Keratinocyte (primary cell): Measurements from ENCODE around the gene AMZ1. TPM values are rescaled to one million over a fixed set of nuclear protein-coding genes. Genes with fewer than 3 reads are reported as not detected.

ENCODE experiments used
- DNase-seq: peaks from one replicate; pipeline ENCODE4 v3.0.0-alpha.2; 2011; ENCODE audit warnings: low read depth, missing footprints, low spot score
- FAIRE-seq: peaks from 2 replicates; lab custom pipeline; 2011; peaks lifted over from hg19 to GRCh38; lab: Jason Lieb, UNC
- H2AFZ ChIP-seq: 2 replicates; pipeline ENCODE4 v1.6.0; 2012; ENCODE audit warnings: low read length, control low read depth, inconsistent platforms; ENCODE audit not compliant: control insufficient read depth
- H3K27ac ChIP-seq: 2 replicates; pipeline ENCODE4 v1.5.1; 2011; ENCODE audit warnings: low read length; ENCODE audit not compliant: control insufficient read depth, insufficient read depth
- H3K27me3 ChIP-seq: 3 replicates; pipeline ENCODE4 v1.6.0; 2011; ENCODE audit warnings: low read length; ENCODE audit not compliant: control insufficient read depth, insufficient read depth; ENCODE audit errors: extremely low read depth
- H3K36me3 ChIP-seq, 2 experiments: 2 replicates in 1 of 2; 3 replicates in 1 of 2; pipeline ENCODE4 v1.5.1; 2011; ENCODE audit warnings: low read length in 2 of 2, mild to moderate bottlenecking in 1 of 2; ENCODE audit not compliant: control insufficient read depth in 2 of 2, insufficient read depth in 2 of 2; ENCODE audit errors: extremely low read depth in 1 of 2
- H3K4me1 ChIP-seq: 3 replicates; pipeline ENCODE4 v1.5.1; 2011; ENCODE audit warnings: low read length; ENCODE audit not compliant: control insufficient read depth, insufficient read depth; ENCODE audit errors: extremely low read depth
- H3K4me2 ChIP-seq: 3 replicates; pipeline ENCODE4 v1.6.0; 2011; ENCODE audit warnings: low read depth, low read length; ENCODE audit not compliant: control insufficient read depth, insufficient read depth; ENCODE audit errors: extremely low read depth
- H3K4me3 ChIP-seq, 3 experiments: fragments of 200-600 bp in 1 of 3; sonication (generic) in 1 of 3; 2 replicates in 2 of 3; 3 replicates in 1 of 3; pipeline ENCODE4 v1.5.1; 2011 to 2016; ENCODE audit warnings: low read length in 3 of 3, mild to moderate bottlenecking in 3 of 3, control low read depth in 2 of 3, inconsistent platforms in 1 of 3, low read depth in 1 of 3, mixed read lengths in 1 of 3, mixed run types in 1 of 3, moderate library complexity in 1 of 3; ENCODE audit not compliant: control insufficient read depth in 2 of 3, insufficient read depth in 2 of 3; ENCODE audit errors: extremely low read depth in 1 of 3
- H3K79me2 ChIP-seq: 2 replicates; pipeline ENCODE4 v1.6.0; 2012; ENCODE audit warnings: low read length; ENCODE audit not compliant: control insufficient read depth, insufficient read depth
- H3K9ac ChIP-seq: 3 replicates; pipeline ENCODE4 v1.6.0; 2011; ENCODE audit warnings: low read length; ENCODE audit not compliant: control insufficient read depth, insufficient read depth; ENCODE audit errors: extremely low read depth
- H3K9me1 ChIP-seq: 3 replicates; pipeline ENCODE4 v1.6.0; 2011; ENCODE audit warnings: low read length; ENCODE audit not compliant: control insufficient read depth, insufficient read depth; ENCODE audit errors: extremely low read depth
- H3K9me3 ChIP-seq: 2 replicates; pipeline ENCODE4 v1.5.1; 2012; ENCODE audit warnings: low read depth, low read length; ENCODE audit not compliant: control insufficient read depth
- H4K20me1 ChIP-seq: 3 replicates; pipeline ENCODE4 v1.6.0; 2011; ENCODE audit warnings: low read length; ENCODE audit not compliant: control insufficient read depth, insufficient read depth; ENCODE audit errors: extremely low read depth
- EZH2 ChIP-seq: IDR thresholded peaks from one replicate; pipeline ENCODE4 v1.6.1; 2012; ENCODE audit warnings: inconsistent platforms, mild to moderate bottlenecking, low read length, moderate library complexity
- dilution Hi-C: fragments of 300-500 bp; cut with MboI; formaldehyde crosslinking; loops from one replicate; pipeline ENCODE4 v1.7.0; 2020; ENCODE audit warnings: low sequenced_read_pairs; ENCODE audit not compliant: extremely low pct_ligation_motif_present
- polyA plus RNA-seq, 5 experiments: library from polyadenylated mRNA; depleted of rRNA in 3 of 5; stranded (reverse) in 3 of 5; stranded (forward) in 1 of 5; unstranded in 1 of 5; fragments of >200 nt; gene quantifications; 1 replicate in 1 of 5; 2 replicates in 3 of 5; 3 replicates in 1 of 5; pipeline versions ENCODE4 v1.2.1 to v1.2.3, GENCODE V29; 2011 to 2012; ENCODE audit warnings: missing spikeins in 2 of 5, low read depth in 1 of 5, low replicate concordance in 1 of 5
- TF ChIP-seq, protein P1 (sequence below), 3 experiments: IDR thresholded peaks in 1 of 3; conservative IDR thresholded peaks in 1 of 3; optimal IDR thresholded peaks in 1 of 3; 2 replicates in 2 of 3; 3 replicates in 1 of 3; pipeline versions ENCODE3 to v1.5.1; 2011; ENCODE audit warnings: low read length in 3 of 3, mild to moderate bottlenecking in 3 of 3, moderate library complexity in 2 of 3, control low read depth in 1 of 3, inconsistent platforms in 1 of 3; ENCODE audit not compliant: insufficient read depth in 2 of 3; ENCODE audit errors: extremely low read depth in 1 of 3

Gene AMZ1
- polyA plus RNA-seq, 1 donor (not counting 4 experiments of a cell fraction or from before 2014, with no cell fraction given): 0.04 TPM

DNA sequence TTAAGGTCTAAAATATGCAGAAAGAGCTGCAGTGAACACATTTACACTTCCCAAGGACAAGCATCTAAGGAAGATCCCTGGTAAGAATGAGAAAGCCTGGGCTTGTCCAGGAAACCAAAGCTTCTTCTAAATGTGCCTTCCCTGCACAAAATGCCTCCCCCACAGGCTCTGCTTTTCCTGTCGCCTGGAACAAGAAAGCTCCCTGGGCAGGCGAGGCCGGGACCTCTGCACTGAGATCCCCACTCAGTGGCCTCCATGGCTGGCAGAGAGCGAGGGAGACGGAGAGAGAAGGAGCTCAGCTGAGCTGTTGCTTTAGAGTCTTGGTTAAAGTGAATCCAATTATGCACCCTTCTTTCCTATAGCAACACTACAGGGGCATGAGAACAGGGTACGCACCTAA, 75.6 kb downstream of the AMZ1 start:
- Histone ChIP-seq H3K36me3 (peaks cover 0 to 1% of the 10 kb centered on the region in 2 experiments), H3K4me1 (peaks cover 36% of the 10 kb centered on the region), H3K9me3 (no peaks in the 10 kb centered on the region), H4K20me1 (no peaks in the 10 kb centered on the region), H2AFZ (peak overlapping the region; percentile 42), H3K4me2 (peak overlapping the region; percentile 56), H3K9me1 (no peaks in the 10 kb centered on the region), H3K9ac (peak overlapping the region; percentile 55), H3K27ac (peak overlapping the region; percentile 56), H3K27me3 (no peaks in the 10 kb centered on the region), H3K79me2 (peaks cover 4% of the 10 kb centered on the region), H3K4me3 (no peak overlapping the region)
- dilution Hi-C loops: no loop called here
- no peak for TF ChIP-seq EZH2
- TF ChIP-seq, protein P1, sequence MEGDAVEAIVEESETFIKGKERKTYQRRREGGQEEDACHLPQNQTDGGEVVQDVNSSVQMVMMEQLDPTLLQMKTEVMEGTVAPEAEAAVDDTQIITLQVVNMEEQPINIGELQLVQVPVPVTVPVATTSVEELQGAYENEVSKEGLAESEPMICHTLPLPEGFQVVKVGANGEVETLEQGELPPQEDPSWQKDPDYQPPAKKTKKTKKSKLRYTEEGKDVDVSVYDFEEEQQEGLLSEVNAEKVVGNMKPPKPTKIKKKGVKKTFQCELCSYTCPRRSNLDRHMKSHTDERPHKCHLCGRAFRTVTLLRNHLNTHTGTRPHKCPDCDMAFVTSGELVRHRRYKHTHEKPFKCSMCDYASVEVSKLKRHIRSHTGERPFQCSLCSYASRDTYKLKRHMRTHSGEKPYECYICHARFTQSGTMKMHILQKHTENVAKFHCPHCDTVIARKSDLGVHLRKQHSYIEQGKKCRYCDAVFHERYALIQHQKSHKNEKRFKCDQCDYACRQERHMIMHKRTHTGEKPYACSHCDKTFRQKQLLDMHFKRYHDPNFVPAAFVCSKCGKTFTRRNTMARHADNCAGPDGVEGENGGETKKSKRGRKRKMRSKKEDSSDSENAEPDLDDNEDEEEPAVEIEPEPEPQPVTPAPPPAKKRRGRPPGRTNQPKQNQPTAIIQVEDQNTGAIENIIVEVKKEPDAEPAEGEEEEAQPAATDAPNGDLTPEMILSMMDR (optimal IDR thresholded peaks at IDR 0.05 in 1 of 3, IDR thresholded peaks at IDR 0.05 in 1 of 3, conservative IDR thresholded peaks at IDR 0.05 in 1 of 3; ENCODE audit: extremely low read depth in 1 of 3, insufficient read depth in 2 of 3, low read length in 3 of 3): no peak
- FAIRE-seq (no peak), DNase-seq (no peak)

DNA sequence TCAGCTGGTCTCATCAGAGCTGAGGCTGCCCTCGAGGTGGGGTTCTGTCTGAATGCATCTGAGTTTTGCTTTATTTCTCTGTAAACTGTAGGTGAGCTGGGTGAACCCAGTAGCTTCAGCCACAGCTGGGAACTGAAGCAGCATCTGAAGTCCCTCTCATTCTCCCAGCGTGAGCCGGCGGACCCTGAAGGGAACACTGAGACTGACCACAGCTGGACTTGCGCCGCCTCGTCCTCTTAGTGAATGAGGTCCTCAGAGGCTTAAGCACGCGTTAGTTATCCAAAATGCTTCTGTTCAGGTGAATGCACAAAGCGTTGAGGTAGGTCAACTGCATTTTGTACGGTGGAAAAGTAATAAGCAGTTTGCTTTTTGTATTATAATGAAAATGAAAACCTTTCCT, 76.6 kb downstream of the AMZ1 start:
- no peak overlapping the region for H3K27ac ChIP-seq
- dilution Hi-C loops: no loop called here
- no peak overlapping the region for H3K4me3 ChIP-seq
- H2AFZ ChIP-seq: no peak overlapping the region
- H3K4me1 ChIP-seq: peaks cover 26% of the 10 kb centered on the region
- no peaks in the 10 kb centered on the region for H3K9me1 ChIP-seq
- TF ChIP-seq, protein P1 (optimal IDR thresholded peaks at IDR 0.05 in 1 of 3, IDR thresholded peaks at IDR 0.05 in 1 of 3, conservative IDR thresholded peaks at IDR 0.05 in 1 of 3; ENCODE audit: extremely low read depth in 1 of 3, insufficient read depth in 2 of 3, low read length in 3 of 3): no peak
- no peak for TF ChIP-seq EZH2
- no peaks in the 10 kb centered on the region for H4K20me1 ChIP-seq
- H3K9me3 ChIP-seq: no peaks in the 10 kb centered on the region
- peaks cover 2% of the 10 kb centered on the region for H3K79me2 ChIP-seq
- no peak for DNase-seq
- H3K27me3 ChIP-seq: no peaks in the 10 kb centered on the region
- no peak overlapping the region for H3K4me2 ChIP-seq
- no peak for FAIRE-seq
- H3K9ac ChIP-seq: no peak overlapping the region
- H3K36me3 ChIP-seq: peaks cover 0 to 1% of the 10 kb centered on the region in 2 experiments

Other genes starting within 250 kb of the AMZ1 start
- gene GRIFIN, start 211.8 kb upstream of the AMZ1 start, polyA plus RNA-seq: not detected in 3 replicates
- 17.7 to 21.1 TPM (median 20.8 TPM) in 3 replicates for gene LFNG, start 168.4 kb upstream of the AMZ1 start, polyA plus RNA-seq
- 6.4 to 12.6 TPM (median 10.0 TPM) in 3 replicates for gene BRAT1, start 132.7 kb upstream of the AMZ1 start, polyA plus RNA-seq
- 4.7 to 9.1 TPM (median 5.2 TPM) in 3 replicates for gene IQCE, start 129.2 kb upstream of the AMZ1 start, polyA plus RNA-seq
- 8.5 to 18.5 TPM (median 16.1 TPM) in 3 replicates for gene TTYH3, start 56.2 kb upstream of the AMZ1 start, polyA plus RNA-seq
- gene GNA12, start 156.1 kb downstream of the AMZ1 start, polyA plus RNA-seq: 35.5 to 67.5 TPM (median 42.1 TPM) in 3 replicates